Keratinocyte (primary cell): ENCODE measurements around the gene PRG2. TPM values are rescaled to one million over a fixed set of nuclear protein-coding genes. Genes with fewer than 3 reads are reported as not detected.
A peak's percentile ranks its signal among the peaks of the same experiment; 100 is the strongest.

Experiments used
- DNase-seq: peaks from one replicate; pipeline ENCODE4 v3.0.0-alpha.2; 2011; ENCODE audit warnings: low read depth, missing footprints, low spot score
- FAIRE-seq: peaks from 2 replicates; lab custom pipeline; 2011; peaks lifted over from hg19 to GRCh38; lab: Jason Lieb, UNC
- H2AFZ ChIP-seq: 2 replicates; pipeline ENCODE4 v1.6.0; 2012; ENCODE audit warnings: low read length, control low read depth, inconsistent platforms; ENCODE audit not compliant: control insufficient read depth
- H3K27ac ChIP-seq: 2 replicates; pipeline ENCODE4 v1.5.1; 2011; ENCODE audit warnings: low read length; ENCODE audit not compliant: control insufficient read depth, insufficient read depth
- H3K27me3 ChIP-seq: 3 replicates; pipeline ENCODE4 v1.6.0; 2011; ENCODE audit warnings: low read length; ENCODE audit not compliant: control insufficient read depth, insufficient read depth; ENCODE audit errors: extremely low read depth
- H3K36me3 ChIP-seq, 2 experiments: 2 replicates in 1 of 2; 3 replicates in 1 of 2; pipeline ENCODE4 v1.5.1; 2011; ENCODE audit warnings: low read length in 2 of 2, mild to moderate bottlenecking in 1 of 2; ENCODE audit not compliant: control insufficient read depth in 2 of 2, insufficient read depth in 2 of 2; ENCODE audit errors: extremely low read depth in 1 of 2
- H3K4me1 ChIP-seq: 3 replicates; pipeline ENCODE4 v1.5.1; 2011; ENCODE audit warnings: low read length; ENCODE audit not compliant: control insufficient read depth, insufficient read depth; ENCODE audit errors: extremely low read depth
- H3K4me2 ChIP-seq: 3 replicates; pipeline ENCODE4 v1.6.0; 2011; ENCODE audit warnings: low read depth, low read length; ENCODE audit not compliant: control insufficient read depth, insufficient read depth; ENCODE audit errors: extremely low read depth
- H3K4me3 ChIP-seq, 3 experiments: fragments of 200-600 bp in 1 of 3; sonication (generic) in 1 of 3; 2 replicates in 2 of 3; 3 replicates in 1 of 3; pipeline ENCODE4 v1.5.1; 2011 to 2016; ENCODE audit warnings: low read length in 3 of 3, mild to moderate bottlenecking in 3 of 3, control low read depth in 2 of 3, inconsistent platforms in 1 of 3, low read depth in 1 of 3, mixed read lengths in 1 of 3, mixed run types in 1 of 3, moderate library complexity in 1 of 3; ENCODE audit not compliant: control insufficient read depth in 2 of 3, insufficient read depth in 2 of 3; ENCODE audit errors: extremely low read depth in 1 of 3
- H3K79me2 ChIP-seq: 2 replicates; pipeline ENCODE4 v1.6.0; 2012; ENCODE audit warnings: low read length; ENCODE audit not compliant: control insufficient read depth, insufficient read depth
- H3K9ac ChIP-seq: 3 replicates; pipeline ENCODE4 v1.6.0; 2011; ENCODE audit warnings: low read length; ENCODE audit not compliant: control insufficient read depth, insufficient read depth; ENCODE audit errors: extremely low read depth
- H3K9me1 ChIP-seq: 3 replicates; pipeline ENCODE4 v1.6.0; 2011; ENCODE audit warnings: low read length; ENCODE audit not compliant: control insufficient read depth, insufficient read depth; ENCODE audit errors: extremely low read depth
- H3K9me3 ChIP-seq: 2 replicates; pipeline ENCODE4 v1.5.1; 2012; ENCODE audit warnings: low read depth, low read length; ENCODE audit not compliant: control insufficient read depth
- H4K20me1 ChIP-seq: 3 replicates; pipeline ENCODE4 v1.6.0; 2011; ENCODE audit warnings: low read length; ENCODE audit not compliant: control insufficient read depth, insufficient read depth; ENCODE audit errors: extremely low read depth
- CTCF ChIP-seq, 3 experiments: IDR thresholded peaks in 1 of 3; conservative IDR thresholded peaks in 1 of 3; optimal IDR thresholded peaks in 1 of 3; 2 replicates in 2 of 3; 3 replicates in 1 of 3; pipeline versions ENCODE3 to v1.5.1; 2011; ENCODE audit warnings: low read length in 3 of 3, mild to moderate bottlenecking in 3 of 3, moderate library complexity in 2 of 3, control low read depth in 1 of 3, inconsistent platforms in 1 of 3; ENCODE audit not compliant: insufficient read depth in 2 of 3; ENCODE audit errors: extremely low read depth in 1 of 3
- EZH2 ChIP-seq: IDR thresholded peaks from one replicate; pipeline ENCODE4 v1.6.1; 2012; ENCODE audit warnings: inconsistent platforms, mild to moderate bottlenecking, low read length, moderate library complexity
- dilution Hi-C: fragments of 300-500 bp; cut with MboI; formaldehyde crosslinking; loops from one replicate; pipeline ENCODE4 v1.7.0; 2020; ENCODE audit warnings: low sequenced_read_pairs; ENCODE audit not compliant: extremely low pct_ligation_motif_present
- polyA plus RNA-seq, 5 experiments: library from polyadenylated mRNA; depleted of rRNA in 3 of 5; stranded (reverse) in 3 of 5; stranded (forward) in 1 of 5; unstranded in 1 of 5; fragments of >200 nt; gene quantifications; 1 replicate in 1 of 5; 2 replicates in 3 of 5; 3 replicates in 1 of 5; pipeline versions ENCODE4 v1.2.1 to v1.2.3, GENCODE V29; 2011 to 2012; ENCODE audit warnings: missing spikeins in 2 of 5, low read depth in 1 of 5, low replicate concordance in 1 of 5

PRG2 gene
- polyA plus RNA-seq, 1 donor (not counting 4 experiments of a cell fraction or from before 2014, with no cell fraction given), result 0.09 TPM

- no peak overlapping the region for H3K9ac ChIP-seq
- no peaks in the 10 kb centered on the region for H3K9me1 ChIP-seq
- H3K79me2 ChIP-seq, result no peaks in the 10 kb centered on the region
- dilution Hi-C loops, result no loop called here
- FAIRE-seq (no peak), DNase-seq (no peak)
- H4K20me1 ChIP-seq, result no peaks in the 10 kb centered on the region
- TF ChIP-seq EZH2 (no peak), CTCF (optimal IDR thresholded peaks at IDR 0.05 in 1 of 3, IDR thresholded peaks at IDR 0.05 in 1 of 3, conservative IDR thresholded peaks at IDR 0.05 in 1 of 3; ENCODE audit: extremely low read depth in 1 of 3, insufficient read depth in 2 of 3, low read length in 3 of 3) (no peak)
- H3K36me3 ChIP-seq, result no peaks in the 10 kb centered on the region
- peaks cover 12% of the 10 kb centered on the region for H3K4me1 ChIP-seq
- H3K9me3 ChIP-seq, result no peaks in the 10 kb centered on the region
- H3K27me3 ChIP-seq, result no peaks in the 10 kb centered on the region
- H2AFZ ChIP-seq, result no peak overlapping the region
- no peak overlapping the region for H3K4me2 ChIP-seq
- no peak overlapping the region for H3K27ac ChIP-seq
- H3K4me3 ChIP-seq, result no peak overlapping the region
Measured at GRCh38 chr11:57353036-57353435, 37.4 kb downstream of the PRG2 start.

GRCh38 chr11:57349491-57350274 lies 40.8 kb downstream of the PRG2 start:
- Histone ChIP-seq H3K27ac (no peak overlapping the region), H3K79me2 (no peaks in the 10 kb centered on the region), H3K4me3 (no peak overlapping the region), H3K4me1 (no peaks in the 10 kb centered on the region), H3K4me2 (no peak overlapping the region), H3K9me1 (no peaks in the 10 kb centered on the region), H2AFZ (no peak overlapping the region), H3K27me3 (no peaks in the 10 kb centered on the region), H3K9me3 (no peaks in the 10 kb centered on the region), H3K36me3 (no peaks in the 10 kb centered on the region), H4K20me1 (no peaks in the 10 kb centered on the region), H3K9ac (no peak overlapping the region)
- TF ChIP-seq EZH2, result no peak
- TF ChIP-seq CTCF (optimal IDR thresholded peaks at IDR 0.05 in 1 of 3, IDR thresholded peaks at IDR 0.05 in 1 of 3, conservative IDR thresholded peaks at IDR 0.05 in 1 of 3; ENCODE audit: extremely low read depth in 1 of 3, insufficient read depth in 2 of 3, low read length in 3 of 3), result peak; percentile 63 to 81 (median 80)
- DNase-seq (no peak), FAIRE-seq (no peak)
- dilution Hi-C loops, result no loop called here
